ENCODE results near the gene COBLL1. TPM values are rescaled to one million over a fixed set of nuclear protein-coding genes. Genes with fewer than 3 reads are reported as not detected.

Gene COBLL1
- total and polyA plus RNA-seq, 2 experiments from 2014 or later, result 19.6 to 33.5 TPM

- Histone ChIP-seq H3K9me3 (ENCODE audit: low read depth) (no peaks in the 10 kb centered on the region), H3K4me3 (no peak overlapping the region), H3K27ac (no peak overlapping the region), H3K27me3 (no peaks in the 10 kb centered on the region), H3K4me1 (ENCODE audit: low read depth) (peaks cover 5% of the 10 kb centered on the region), H3K36me3 (no peaks in the 10 kb centered on the region)
- no peak for DNase-seq (ENCODE audit: low read depth in 1 of 2, low spot score in 1 of 2)
- no peak for TF ChIP-seq CTCF (IDR thresholded peaks at IDR 0.05; ENCODE audit: low read depth, low read length)
Observed at GRCh38 chr2:164694275-164694695, 147.3 kb downstream of the COBLL1 start.

DNA sequence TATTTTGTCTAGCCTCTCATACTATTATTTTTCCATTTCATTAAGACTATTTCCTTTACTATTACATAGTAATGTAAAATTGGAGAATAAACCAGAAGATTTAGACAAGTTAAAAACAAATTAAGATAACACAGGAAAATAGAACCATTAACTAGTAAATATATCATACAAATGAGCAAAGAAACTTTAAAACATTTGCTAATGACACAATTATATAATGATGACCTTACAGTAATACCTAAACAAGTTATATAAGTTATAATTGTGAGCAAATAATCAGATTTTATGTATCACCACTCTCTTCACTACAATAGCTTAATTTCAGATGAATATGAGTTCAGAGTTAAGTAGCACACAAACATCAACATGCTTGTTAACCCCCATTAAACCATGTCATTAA lies 147.8 kb downstream of the COBLL1 start:
- Histone ChIP-seq H3K4me3 (no peak overlapping the region), H3K27ac (no peak overlapping the region), H3K9me3 (ENCODE audit: low read depth) (no peaks in the 10 kb centered on the region), H3K27me3 (no peaks in the 10 kb centered on the region), H3K4me1 (ENCODE audit: low read depth) (peaks cover 5% of the 10 kb centered on the region), H3K36me3 (no peaks in the 10 kb centered on the region)
- no peak for TF ChIP-seq CTCF (IDR thresholded peaks at IDR 0.05; ENCODE audit: low read depth, low read length)
- no peak for DNase-seq (ENCODE audit: low read depth in 1 of 2, low spot score in 1 of 2)

- no peaks in the 10 kb centered on the region for H3K9me3 ChIP-seq (ENCODE audit: low read depth)
- no peak overlapping the region for H3K27ac ChIP-seq
- no peak for TF ChIP-seq CTCF (IDR thresholded peaks at IDR 0.05; ENCODE audit: low read depth, low read length)
- H3K27me3 ChIP-seq, result no peaks in the 10 kb centered on the region
- peaks cover 5% of the 10 kb centered on the region for H3K4me1 ChIP-seq (ENCODE audit: low read depth)
- H3K36me3 ChIP-seq, result no peaks in the 10 kb centered on the region
- no peak overlapping the region for H3K4me3 ChIP-seq
- DNase-seq (ENCODE audit: low read depth in 1 of 2, low spot score in 1 of 2), result no peak
Observed at GRCh38 chr2:164693390-164693789, 148.2 kb downstream of the COBLL1 start.

DNA sequence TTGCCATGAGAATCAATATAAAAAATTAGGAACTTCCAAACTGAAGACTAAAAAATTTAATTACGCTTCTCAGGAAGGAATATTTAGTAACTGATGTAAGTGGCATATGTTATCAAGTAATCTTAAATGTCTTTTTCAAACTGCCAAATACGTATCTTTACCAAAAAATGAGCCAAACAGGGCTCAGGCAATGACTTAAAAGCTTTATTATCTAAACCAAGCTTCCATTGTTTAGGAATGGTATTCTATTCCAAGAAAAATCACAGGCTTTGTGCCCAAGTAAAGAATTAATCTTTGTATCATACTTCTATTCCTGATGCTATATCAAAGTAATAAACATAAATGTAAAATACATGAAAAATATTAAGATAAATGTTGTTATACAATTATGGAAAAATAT lies 148.7 kb downstream of the COBLL1 start:
- no peak for TF ChIP-seq CTCF (IDR thresholded peaks at IDR 0.05; ENCODE audit: low read depth, low read length)
- H3K27ac ChIP-seq, result no peak overlapping the region
- H3K36me3 ChIP-seq, result no peaks in the 10 kb centered on the region
- no peaks in the 10 kb centered on the region for H3K9me3 ChIP-seq (ENCODE audit: low read depth)
- no peak overlapping the region for H3K4me3 ChIP-seq
- no peaks in the 10 kb centered on the region for H3K27me3 ChIP-seq
- peaks cover 5% of the 10 kb centered on the region for H3K4me1 ChIP-seq (ENCODE audit: low read depth)
- DNase-seq (ENCODE audit: low read depth in 1 of 2, low spot score in 1 of 2), result no peak

- Histone ChIP-seq H3K4me1 (ENCODE audit: low read depth) (peaks cover 5% of the 10 kb centered on the region), H3K27ac (no peak overlapping the region), H3K36me3 (no peaks in the 10 kb centered on the region), H3K4me3 (no peak overlapping the region), H3K9me3 (ENCODE audit: low read depth) (no peaks in the 10 kb centered on the region), H3K27me3 (no peaks in the 10 kb centered on the region)
- no peak for DNase-seq (ENCODE audit: low read depth in 1 of 2, low spot score in 1 of 2)
- TF ChIP-seq CTCF (IDR thresholded peaks at IDR 0.05; ENCODE audit: low read depth, low read length), result no peak
Observed at GRCh38 chr2:164692114-164692513, 149.5 kb downstream of the COBLL1 start.
